ENCODE measurements around the gene CDK6. TPM values are rescaled to one million over a fixed set of nuclear protein-coding genes. Genes with fewer than 3 reads are reported as not detected.

The CDK6 gene
- polyA plus RNA-seq, 2 of the 4 experiments (the other 2 are of a cell fraction): 13.6 to 25.9 TPM

- FAIRE-seq: no peak
- no peak overlapping the region for H3K4me3 ChIP-seq
- H3K9me3 ChIP-seq: peaks cover 25% of the 10 kb centered on the region
- ChIA-PET POLR2A (no interaction called here), CTCF (interaction anchor here (0.6 kb wide), 1 partner anchor 123 kb away, joined by 3 read pairs; no protein-coding TSS in a partner anchor)
- TF ChIP-seq CHD4 (IDR thresholded peaks at IDR 0.05; ENCODE audit: borderline replicate concordance): no peak
- ATAC-seq: no peak
- H3K4me2 ChIP-seq: no peak overlapping the region
- no peak for DNase-seq (ENCODE audit: low read depth in 1 of 2, low spot score in 1 of 2)
- 0 out of 6 replicates have a peak overlapping the region, but pooled peaks of 1 of the 2 experiments have one; percentile 12 for H3K27ac ChIP-seq
- H3K4me1 ChIP-seq: peaks cover 38% of the 10 kb centered on the region
Measured at GRCh38 chr7:92815412-92815811, 21.0 kb downstream of the CDK6 start.

- Histone ChIP-seq H3K4me1 (peaks cover 56% of the 10 kb centered on the region), H3K4me3 (no peak overlapping the region), H3K9me3 (peaks cover 20% of the 10 kb centered on the region), H3K4me2 (peak overlapping the region; percentile 51), H3K27ac (peak overlapping the region; percentile 86 to 90)
- ChIA-PET POLR2A (no interaction called here), CTCF (interaction anchor here (0.8 to 3.5 kb wide), 2 partner anchors 19 to 169 kb away, joined by 3 to 21 read pairs; no protein-coding TSS in a partner anchor)
- DNase-seq (ENCODE audit: low read depth in 1 of 2, low spot score in 1 of 2): no peak
- ATAC-seq: no peak
- FAIRE-seq: no peak
- 44% methylated on average over 4 of the region's 4 CpGs for WGBS (ENCODE audit: missing lambda C conversion rate)
- TF ChIP-seq FOXS1 (CRISPR knock-in tag; IDR thresholded peaks at IDR 0.05) (no peak), ZSCAN20 (CRISPR knock-in tag; IDR thresholded peaks at IDR 0.05) (no peak), MAFK (IDR thresholded peaks at IDR 0.05; ENCODE audit: partially characterized antibody) (peak; percentile 96), BHLHE40 (IDR thresholded peaks at IDR 0.05; ENCODE audit: low read depth, low read length) (no peak), ESRRA (IDR thresholded peaks at IDR 0.05; ENCODE audit: borderline replicate concordance, low read length) (no peak), ZFP36 (IDR thresholded peaks at IDR 0.05; ENCODE audit: borderline replicate concordance, partially characterized antibody) (no peak)
- TF ChIP-seq, protein P1, sequence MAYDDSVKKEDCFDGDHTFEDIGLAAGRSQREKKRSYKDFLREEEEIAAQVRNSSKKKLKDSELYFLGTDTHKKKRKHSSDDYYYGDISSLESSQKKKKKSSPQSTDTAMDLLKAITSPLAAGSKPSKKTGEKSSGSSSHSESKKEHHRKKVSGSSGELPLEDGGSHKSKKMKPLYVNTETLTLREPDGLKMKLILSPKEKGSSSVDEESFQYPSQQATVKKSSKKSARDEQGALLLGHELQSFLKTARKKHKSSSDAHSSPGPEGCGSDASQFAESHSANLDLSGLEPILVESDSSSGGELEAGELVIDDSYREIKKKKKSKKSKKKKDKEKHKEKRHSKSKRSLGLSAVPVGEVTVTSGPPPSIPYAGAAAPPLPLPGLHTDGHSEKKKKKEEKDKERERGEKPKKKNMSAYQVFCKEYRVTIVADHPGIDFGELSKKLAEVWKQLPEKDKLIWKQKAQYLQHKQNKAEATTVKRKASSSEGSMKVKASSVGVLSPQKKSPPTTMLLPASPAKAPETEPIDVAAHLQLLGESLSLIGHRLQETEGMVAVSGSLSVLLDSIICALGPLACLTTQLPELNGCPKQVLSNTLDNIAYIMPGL (CRISPR knock-in tag; IDR thresholded peaks at IDR 0.05; ENCODE audit: borderline replicate concordance): no peak
- TF ChIP-seq, protein P2, sequence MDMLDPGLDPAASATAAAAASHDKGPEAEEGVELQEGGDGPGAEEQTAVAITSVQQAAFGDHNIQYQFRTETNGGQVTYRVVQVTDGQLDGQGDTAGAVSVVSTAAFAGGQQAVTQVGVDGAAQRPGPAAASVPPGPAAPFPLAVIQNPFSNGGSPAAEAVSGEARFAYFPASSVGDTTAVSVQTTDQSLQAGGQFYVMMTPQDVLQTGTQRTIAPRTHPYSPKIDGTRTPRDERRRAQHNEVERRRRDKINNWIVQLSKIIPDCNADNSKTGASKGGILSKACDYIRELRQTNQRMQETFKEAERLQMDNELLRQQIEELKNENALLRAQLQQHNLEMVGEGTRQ (IDR thresholded peaks at IDR 0.05): no peak
Measured at GRCh38 chr7:92813390-92814024, 22.9 kb downstream of the CDK6 start.

- TF ChIP-seq EHMT2 (IDR thresholded peaks at IDR 0.05; ENCODE audit: low read depth) (no peak), HES2 (IDR thresholded peaks at IDR 0.05) (no peak), ELK1 (IDR thresholded peaks at IDR 0.05; ENCODE audit: low read depth, low read length) (no peak), RARB (CRISPR knock-in tag; IDR thresholded peaks at IDR 0.05) (no peak), ZC3H11A (IDR thresholded peaks at IDR 0.05) (no peak), EHF (CRISPR knock-in tag; IDR thresholded peaks at IDR 0.05) (no peak), FOXS1 (CRISPR knock-in tag; IDR thresholded peaks at IDR 0.05) (no peak), TFCP2L1 (CRISPR knock-in tag; IDR thresholded peaks at IDR 0.05) (no peak), FOSL2 (IDR thresholded peaks at IDR 0.05) (no peak), FOSL2 (CRISPR knock-in tag; IDR thresholded peaks at IDR 0.05) (no peak), HOXA7 (CRISPR knock-in tag; IDR thresholded peaks at IDR 0.05) (no peak), MYC (IDR thresholded peaks at IDR 0.05; ENCODE audit: borderline replicate concordance, low read length) (no peak), RAD21 (conservative IDR thresholded peaks at IDR 0.05 in 1 of 2, IDR thresholded peaks at IDR 0.05 in 1 of 2) (no peak), JUNB (IDR thresholded peaks at IDR 0.05) (no peak), FOSB (CRISPR knock-in tag; IDR thresholded peaks at IDR 0.05) (no peak)
- POLR2A ChIA-PET: no interaction called here
- H3K27ac ChIP-seq: peak overlapping the region; percentile 86 to 90
- CTCF ChIA-PET: interaction anchor here (3.5 kb wide), 1 partner anchor 21 kb away, joined by 21 read pairs; no protein-coding TSS in a partner anchor
- no peak for DNase-seq (ENCODE audit: low read depth in 1 of 2, low spot score in 1 of 2)
- H3K4me1 ChIP-seq: peaks cover 67% of the 10 kb centered on the region
- H3K4me2 ChIP-seq: no peak overlapping the region
- no peak overlapping the region for H3K4me3 ChIP-seq
- FAIRE-seq: no peak
- WGBS (ENCODE audit: missing lambda C conversion rate): 85% methylated on average over 6 of the region's 6 CpGs
- no peak for ATAC-seq
- H3K9me3 ChIP-seq: peaks cover 12% of the 10 kb centered on the region
Measured at GRCh38 chr7:92811158-92811557, 25.2 kb downstream of the CDK6 start.

Measured in A549 (cell line).